ENCODE measurements around the gene PEAK3. TPM values are rescaled to one million over a fixed set of nuclear protein-coding genes. Genes with fewer than 3 reads are reported as not detected.

Gene PEAK3
- total RNA-seq, 1 donor from 2014 or later, result not detected

DNA sequence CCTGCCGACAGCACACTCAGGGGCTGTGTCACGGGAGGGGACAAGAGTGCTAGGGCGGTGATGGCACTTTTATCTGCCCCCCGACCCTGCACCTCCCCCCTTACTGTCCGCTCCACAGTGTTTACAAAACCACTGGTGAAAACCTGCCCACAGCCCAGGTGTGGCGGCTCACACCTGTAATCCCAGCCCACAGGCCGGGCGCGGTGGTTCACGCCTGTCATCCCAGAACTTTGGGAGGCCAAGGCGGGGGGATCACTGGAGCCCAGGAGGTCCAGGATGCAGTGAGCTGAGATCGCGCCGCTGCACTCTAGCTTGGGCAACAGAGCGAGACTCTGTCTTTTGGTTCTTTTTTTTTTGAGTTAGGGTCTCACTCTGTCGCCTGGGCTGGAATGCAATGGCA, 14.2 kb upstream of the PEAK3 start:
- no peak for FAIRE-seq
- Histone ChIP-seq H3K4me3 (ENCODE audit: low read depth, low read length) (no peak overlapping the region), H3K27me3 (ENCODE audit: control insufficient read depth, insufficient read depth, low read length) (peaks cover 19% of the 10 kb centered on the region), H3K36me3 (ENCODE audit: control insufficient read depth, insufficient read depth, low read length) (no peaks in the 10 kb centered on the region)
- TF ChIP-seq, protein P1, sequence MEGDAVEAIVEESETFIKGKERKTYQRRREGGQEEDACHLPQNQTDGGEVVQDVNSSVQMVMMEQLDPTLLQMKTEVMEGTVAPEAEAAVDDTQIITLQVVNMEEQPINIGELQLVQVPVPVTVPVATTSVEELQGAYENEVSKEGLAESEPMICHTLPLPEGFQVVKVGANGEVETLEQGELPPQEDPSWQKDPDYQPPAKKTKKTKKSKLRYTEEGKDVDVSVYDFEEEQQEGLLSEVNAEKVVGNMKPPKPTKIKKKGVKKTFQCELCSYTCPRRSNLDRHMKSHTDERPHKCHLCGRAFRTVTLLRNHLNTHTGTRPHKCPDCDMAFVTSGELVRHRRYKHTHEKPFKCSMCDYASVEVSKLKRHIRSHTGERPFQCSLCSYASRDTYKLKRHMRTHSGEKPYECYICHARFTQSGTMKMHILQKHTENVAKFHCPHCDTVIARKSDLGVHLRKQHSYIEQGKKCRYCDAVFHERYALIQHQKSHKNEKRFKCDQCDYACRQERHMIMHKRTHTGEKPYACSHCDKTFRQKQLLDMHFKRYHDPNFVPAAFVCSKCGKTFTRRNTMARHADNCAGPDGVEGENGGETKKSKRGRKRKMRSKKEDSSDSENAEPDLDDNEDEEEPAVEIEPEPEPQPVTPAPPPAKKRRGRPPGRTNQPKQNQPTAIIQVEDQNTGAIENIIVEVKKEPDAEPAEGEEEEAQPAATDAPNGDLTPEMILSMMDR (IDR thresholded peaks at IDR 0.05; ENCODE audit: insufficient read depth, low read length, severe bottlenecking), result no peak
- no peak for DNase-seq (ENCODE audit: low read depth)

DNA sequence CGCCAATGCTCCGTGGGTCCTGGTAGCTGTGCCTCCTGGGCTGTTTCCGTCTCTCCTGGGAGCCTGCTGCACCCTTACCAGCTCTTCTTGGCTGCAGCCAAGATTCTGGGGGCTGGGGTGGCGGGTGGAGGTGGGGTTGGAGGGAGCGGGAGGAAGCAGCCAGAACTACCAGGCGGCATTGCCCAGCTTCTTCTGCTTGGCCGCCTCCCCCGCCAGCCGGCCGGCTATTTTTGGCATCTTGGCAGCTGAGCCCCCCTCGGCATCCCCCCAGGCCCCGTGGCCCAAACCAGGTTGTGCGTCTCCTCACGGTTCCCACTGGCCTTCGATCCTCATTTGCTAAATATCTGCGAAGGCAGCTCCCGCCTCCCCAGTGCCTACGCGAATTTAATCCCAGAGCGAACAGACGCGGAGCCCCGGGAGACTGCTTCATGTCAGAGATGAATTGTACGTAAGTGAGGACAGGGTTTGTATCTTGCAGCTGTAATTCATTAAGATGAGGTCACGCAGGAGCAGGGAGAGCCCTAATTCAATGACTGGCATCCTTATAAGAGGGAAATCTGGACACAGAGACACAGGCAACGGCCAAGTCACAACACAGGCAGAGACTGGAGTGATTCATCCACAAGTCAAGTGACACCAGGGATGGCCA, 12.8 kb upstream of the PEAK3 start:
- Histone ChIP-seq H3K27me3 (ENCODE audit: control insufficient read depth, insufficient read depth, low read length) (peaks cover 30% of the 10 kb centered on the region), H3K4me3 (ENCODE audit: low read depth, low read length) (no peak overlapping the region), H3K36me3 (ENCODE audit: control insufficient read depth, insufficient read depth, low read length) (no peaks in the 10 kb centered on the region)
- FAIRE-seq (no peak), DNase-seq (ENCODE audit: low read depth) (no peak)
- TF ChIP-seq, protein P1 (IDR thresholded peaks at IDR 0.05; ENCODE audit: insufficient read depth, low read length, severe bottlenecking), result no peak

DNA sequence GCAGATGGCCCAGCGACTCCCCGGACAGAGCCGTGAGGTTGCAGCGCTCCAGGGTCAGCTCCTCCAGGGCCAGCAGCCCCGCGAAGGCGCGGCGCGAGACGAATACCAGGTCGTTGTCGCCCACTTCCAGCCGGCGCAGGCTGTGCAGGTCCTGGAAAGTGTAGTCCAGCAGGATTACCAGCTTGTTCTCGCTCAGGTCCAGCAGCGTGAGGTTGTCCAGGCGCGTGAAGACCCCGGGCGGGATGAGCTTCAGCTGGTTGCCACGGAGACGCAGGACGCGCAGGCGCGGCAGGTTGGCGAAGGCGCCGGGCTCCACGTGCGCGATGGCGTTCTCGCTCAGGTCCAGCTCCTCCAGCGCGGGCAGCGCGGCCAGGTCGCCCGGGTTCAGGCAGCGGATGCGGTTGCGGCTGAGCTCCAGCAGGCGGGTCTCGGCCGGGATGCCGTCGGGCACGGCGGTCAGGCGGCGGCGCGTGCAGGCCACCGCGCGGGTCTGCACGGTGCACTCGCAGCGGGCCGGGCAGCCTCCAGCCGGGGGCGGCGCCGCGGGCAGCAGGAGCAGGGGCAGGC, 9.3 kb upstream of the PEAK3 start:
- Histone ChIP-seq H3K4me3 (ENCODE audit: low read depth, low read length) (no peak overlapping the region), H3K36me3 (ENCODE audit: control insufficient read depth, insufficient read depth, low read length) (no peaks in the 10 kb centered on the region), H3K27me3 (ENCODE audit: control insufficient read depth, insufficient read depth, low read length) (peaks cover 51% of the 10 kb centered on the region)
- TF ChIP-seq, protein P1 (IDR thresholded peaks at IDR 0.05; ENCODE audit: insufficient read depth, low read length, severe bottlenecking), result no peak
- no peak for FAIRE-seq
- no peak for DNase-seq (ENCODE audit: low read depth)

DNA sequence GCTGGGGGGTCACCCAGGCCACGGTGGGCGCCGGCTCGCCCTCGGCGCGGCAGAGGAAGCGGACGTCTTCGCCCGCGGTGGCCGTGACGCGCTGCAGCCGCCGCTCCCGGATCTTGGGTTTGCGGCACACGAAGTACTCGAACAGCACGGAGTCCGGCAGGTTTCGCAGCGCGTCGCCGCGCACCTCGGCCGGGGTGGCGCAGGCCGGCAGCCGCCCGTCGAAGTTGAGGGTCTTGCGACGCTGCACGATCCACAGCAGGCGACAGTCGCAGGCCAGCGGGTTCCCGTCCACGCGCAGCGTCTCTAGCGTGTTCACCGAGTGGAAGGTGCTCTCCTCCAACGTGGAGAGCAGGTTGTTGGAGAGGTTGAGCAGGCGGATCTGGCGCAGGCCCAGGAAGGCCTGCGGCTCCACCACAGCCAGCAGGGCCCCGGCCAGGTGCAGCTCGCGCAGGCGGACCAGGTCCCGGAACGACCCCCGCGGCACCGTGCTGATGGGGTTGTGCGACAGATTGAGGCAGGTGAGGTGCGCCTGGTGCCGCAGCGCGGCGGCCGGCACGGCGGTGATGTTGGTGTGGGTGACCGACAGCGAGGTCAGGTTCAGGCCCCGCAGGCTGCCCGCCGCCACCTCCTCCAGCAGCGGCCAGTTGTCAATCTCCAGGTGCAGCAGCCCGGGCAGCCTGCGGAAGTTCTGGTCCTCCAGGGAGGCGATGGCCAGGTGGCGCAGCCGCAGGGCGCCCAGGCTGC, 8.6 kb upstream of the PEAK3 start:
- DNase-seq (ENCODE audit: low read depth), result no peak
- H3K36me3 ChIP-seq (ENCODE audit: control insufficient read depth, insufficient read depth, low read length), result no peaks in the 10 kb centered on the region
- H3K4me3 ChIP-seq (ENCODE audit: low read depth, low read length), result no peak overlapping the region
- FAIRE-seq, result no peak
- TF ChIP-seq, protein P1 (IDR thresholded peaks at IDR 0.05; ENCODE audit: insufficient read depth, low read length, severe bottlenecking), result no peak
- peaks cover 49% of the 10 kb centered on the region for H3K27me3 ChIP-seq (ENCODE audit: control insufficient read depth, insufficient read depth, low read length)

DNA sequence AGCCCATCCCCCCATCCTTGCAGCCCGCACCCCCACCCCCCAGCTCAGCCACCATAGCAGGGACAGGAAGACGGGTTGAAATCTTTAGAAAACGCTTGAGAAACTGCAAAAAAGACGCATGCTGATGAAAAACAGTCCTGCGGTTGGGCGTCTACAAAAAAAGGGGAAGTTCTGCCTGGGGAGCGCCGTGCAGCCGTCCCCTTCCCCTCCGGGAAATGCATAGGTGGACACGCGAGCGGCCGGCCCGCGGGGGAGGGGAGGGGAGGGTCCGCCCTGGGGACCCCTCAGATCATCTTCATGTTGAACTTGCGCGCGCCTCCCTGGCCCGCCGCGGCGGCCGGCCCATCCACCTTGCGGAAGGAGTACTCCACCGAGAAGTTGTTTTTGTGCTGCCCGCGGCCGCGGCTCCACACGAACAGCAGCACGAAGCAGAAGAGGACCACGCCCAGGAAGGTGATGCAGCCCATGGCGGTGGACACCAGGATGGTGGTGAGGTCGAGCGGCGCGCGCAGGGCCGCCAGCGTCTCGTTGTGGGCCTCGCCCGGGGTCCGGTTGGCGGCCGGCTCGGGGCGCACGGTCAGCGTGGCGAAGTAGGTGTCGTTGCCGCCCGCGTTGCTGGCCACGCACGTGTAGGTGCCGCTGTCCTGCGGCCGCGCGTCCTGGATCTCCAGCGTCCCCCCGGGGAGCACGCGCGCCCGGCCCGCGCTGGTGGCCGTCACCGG, 7.9 kb upstream of the PEAK3 start:
- TF ChIP-seq, protein P1 (IDR thresholded peaks at IDR 0.05; ENCODE audit: insufficient read depth, low read length, severe bottlenecking), result no peak
- no peak overlapping the region for H3K4me3 ChIP-seq (ENCODE audit: low read depth, low read length)
- no peak for FAIRE-seq
- peaks cover 48% of the 10 kb centered on the region for H3K27me3 ChIP-seq (ENCODE audit: control insufficient read depth, insufficient read depth, low read length)
- DNase-seq (ENCODE audit: low read depth), result no peak
- H3K36me3 ChIP-seq (ENCODE audit: control insufficient read depth, insufficient read depth, low read length), result no peaks in the 10 kb centered on the region

Measured in bronchial epithelial cell (primary cell).